Occipital lobe (tissue), 2 donors: ENCODE results near the gene SMYD3. TPM values are rescaled to one million over a fixed set of nuclear protein-coding genes. Genes with fewer than 3 reads are reported as not detected.
"Not testable (repeated sequence)": the region's sequence is repeated elsewhere in the genome, so short reads cannot be mapped to it uniquely, and the experiment has no call there.

Experiments
- DNase-seq: peaks from one replicate; lab custom pipeline; 2025; lab: John Stamatoyannopoulos, UW
- total RNA-seq: library from RNA; depleted of rRNA; stranded (reverse); fragments of >200 nt; gene quantifications from one replicate; pipeline ENCODE4 v1.2.3, GENCODE V29; 2014

SMYD3 gene
- total RNA-seq, 1 donor from 2014 or later: 25.3 TPM

- no peak for DNase-seq
Observed at GRCh38 chr1:245855846-245856730, 651.0 kb downstream of the SMYD3 start.

GRCh38 chr1:245853291-245853690 lies 653.8 kb downstream of the SMYD3 start:
- no peak for DNase-seq

- no peak for DNase-seq
Observed at GRCh38 chr1:245843101-245843500, 664.0 kb downstream of the SMYD3 start.

DNA sequence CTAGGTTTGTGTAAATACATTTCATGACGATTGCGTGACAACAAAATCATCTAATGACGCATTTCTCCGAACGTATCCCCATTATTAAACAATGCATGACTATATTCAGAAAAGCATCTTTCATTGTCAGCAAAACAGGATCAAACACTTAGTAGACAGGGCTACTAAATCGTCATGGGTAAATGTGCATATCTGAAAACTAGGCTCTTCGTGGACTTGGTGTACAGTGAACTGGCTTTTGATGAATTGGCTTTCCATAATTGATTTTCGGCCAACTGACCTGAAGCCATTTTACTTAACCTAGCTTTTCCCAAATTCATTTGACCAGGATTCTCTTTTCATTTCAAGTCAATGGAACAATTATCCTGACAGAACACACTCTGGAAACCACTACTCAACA lies 665.0 kb downstream of the SMYD3 start:
- DNase-seq: no peak

DNA sequence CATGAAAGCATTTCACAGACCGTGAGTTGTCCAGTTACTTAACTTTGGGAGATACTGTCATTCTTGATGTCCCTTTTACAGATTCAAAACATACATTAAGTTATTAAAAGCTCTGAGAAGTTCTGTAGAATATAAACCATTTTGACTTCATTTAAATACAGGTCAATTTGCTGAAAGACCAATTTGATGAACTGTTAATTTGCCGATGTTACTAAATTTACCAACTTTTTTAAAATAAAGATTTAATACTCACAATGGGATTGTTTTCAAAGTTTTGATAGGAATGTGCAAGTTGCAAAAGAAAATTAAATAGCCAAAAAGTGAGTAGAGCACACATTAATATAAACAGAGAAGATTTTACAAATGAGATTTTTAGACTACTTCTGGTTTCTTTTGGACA lies 666.1 kb downstream of the SMYD3 start:
- no peak for DNase-seq

GRCh38 chr1:245837718-245838117 lies 669.4 kb downstream of the SMYD3 start:
- no peak for DNase-seq

DNA sequence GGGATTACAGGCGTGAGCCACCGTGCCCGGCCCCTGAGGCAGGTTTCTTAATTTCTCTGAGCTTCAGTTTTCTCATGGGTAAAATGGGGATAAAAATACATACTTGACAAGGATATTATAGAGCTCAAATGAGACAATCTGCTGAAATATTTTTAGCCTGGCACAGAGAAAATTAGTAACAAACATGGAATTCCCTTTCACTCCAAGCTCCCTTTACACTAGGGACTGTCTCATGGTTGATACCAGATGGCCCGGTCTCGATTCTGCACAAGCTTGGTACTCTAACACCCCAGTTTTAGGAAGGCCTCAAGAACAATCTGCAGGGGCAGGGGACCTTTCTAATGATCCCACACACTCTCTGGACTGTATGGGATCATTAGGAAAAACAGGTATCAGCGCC lies 671.7 kb downstream of the SMYD3 start:
- DNase-seq: no peak

GRCh38 chr1:245834002-245834401 lies 673.1 kb downstream of the SMYD3 start:
- DNase-seq: no peak

GRCh38 chr1:245832771-245833527 lies 674.1 kb downstream of the SMYD3 start:
- no peak for DNase-seq

DNA sequence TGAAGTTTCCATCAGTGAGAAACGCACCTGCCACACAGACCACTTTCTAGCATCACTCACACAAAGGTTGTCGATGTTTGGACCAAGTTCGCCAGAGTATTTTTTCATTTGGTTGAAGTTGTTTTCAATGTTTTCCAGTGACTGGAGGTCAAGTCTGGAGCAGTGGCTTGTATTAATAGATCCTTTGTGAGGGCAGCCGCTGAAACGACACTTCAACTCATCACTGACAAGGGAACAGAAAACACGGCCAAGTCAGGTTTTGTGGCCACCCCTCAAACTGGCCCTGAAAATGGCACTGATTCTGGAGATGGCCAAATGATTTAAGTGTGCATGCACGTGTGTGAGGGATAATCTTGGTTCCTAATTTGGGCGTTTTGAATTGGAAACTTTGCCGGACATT lies 675.6 kb downstream of the SMYD3 start:
- DNase-seq: no peak

- no peak for DNase-seq
Observed at GRCh38 chr1:245829826-245830225, 677.3 kb downstream of the SMYD3 start.

DNA sequence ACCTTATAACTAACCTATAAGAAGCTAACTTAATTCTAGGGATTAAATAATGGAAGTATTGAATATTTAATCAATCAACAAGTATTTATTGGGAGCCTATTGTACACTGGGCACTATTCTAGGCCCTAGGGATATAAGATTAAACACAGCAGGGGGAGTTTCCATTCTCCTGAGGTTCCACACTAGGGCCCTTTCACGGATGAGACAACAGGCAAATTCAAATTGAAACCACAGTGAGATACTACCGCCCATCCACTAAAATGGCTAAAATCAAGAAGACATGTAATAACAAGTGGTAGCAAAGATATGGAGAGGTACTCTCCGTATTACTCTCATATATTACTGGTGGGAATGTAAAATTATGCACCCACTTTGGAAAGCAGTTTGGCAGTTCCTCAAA lies 677.9 kb downstream of the SMYD3 start:
- DNase-seq: no peak

DNA sequence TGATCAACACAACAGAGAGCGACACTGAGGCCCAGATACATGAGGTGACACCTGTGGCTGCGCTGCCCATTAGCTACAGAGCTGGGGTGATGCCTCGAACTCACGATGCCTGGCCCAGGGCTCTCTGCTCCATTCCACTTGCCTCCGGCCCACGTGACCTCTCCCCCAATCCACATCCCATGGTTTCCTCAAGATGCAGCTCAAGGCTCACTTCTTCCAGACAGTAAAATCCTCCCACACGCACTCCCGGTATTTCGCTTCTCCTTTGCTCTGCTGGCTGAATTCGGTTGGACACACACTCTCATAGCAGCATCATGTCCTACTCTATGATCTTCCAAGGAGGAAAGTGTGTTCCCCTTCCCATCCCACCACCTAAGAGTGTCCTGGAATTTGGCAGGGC lies 679.8 kb downstream of the SMYD3 start:
- DNase-seq: no peak

DNA sequence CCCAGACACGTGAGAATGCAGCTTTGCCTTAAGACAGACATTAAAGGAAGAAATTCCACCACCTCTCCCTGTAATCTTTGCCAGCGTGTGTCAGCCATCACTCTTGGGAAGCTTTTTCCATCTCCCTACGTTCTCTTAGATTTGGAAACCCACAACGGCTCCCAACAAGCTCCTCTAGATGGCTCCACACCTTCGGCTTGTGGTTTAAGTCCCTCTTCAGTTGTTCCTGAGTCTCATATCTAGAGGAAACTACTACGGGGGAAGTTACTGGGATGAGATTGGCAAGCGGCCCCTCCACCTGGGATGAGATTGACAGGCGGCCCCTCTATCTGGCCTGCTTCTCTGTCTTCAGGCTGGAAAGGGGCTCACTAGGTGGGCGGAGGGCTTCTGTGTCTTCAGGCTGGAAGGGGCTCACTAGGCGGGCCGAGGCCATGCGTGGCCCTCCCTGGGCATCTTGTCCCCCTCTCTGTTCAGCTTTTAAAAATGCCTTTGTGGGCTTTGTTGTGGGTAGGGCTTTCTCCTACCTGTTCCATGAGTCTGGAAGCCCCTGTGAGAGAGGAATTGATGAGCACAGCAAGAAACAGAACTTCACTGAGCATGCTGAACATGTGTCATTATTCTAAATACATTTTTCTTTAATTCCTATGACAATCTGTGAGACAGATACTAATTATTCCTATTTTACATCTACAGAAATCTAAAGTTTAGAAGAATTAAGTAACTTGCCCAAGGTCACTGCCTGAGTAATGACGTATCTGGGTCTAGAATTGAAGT lies 681.8 kb downstream of the SMYD3 start:
- DNase-seq: no peak

- no peak for DNase-seq
Observed at GRCh38 chr1:245823408-245824147, 683.5 kb downstream of the SMYD3 start.

- no peak for DNase-seq
Observed at GRCh38 chr1:245822996-245823395, 684.1 kb downstream of the SMYD3 start.

DNA sequence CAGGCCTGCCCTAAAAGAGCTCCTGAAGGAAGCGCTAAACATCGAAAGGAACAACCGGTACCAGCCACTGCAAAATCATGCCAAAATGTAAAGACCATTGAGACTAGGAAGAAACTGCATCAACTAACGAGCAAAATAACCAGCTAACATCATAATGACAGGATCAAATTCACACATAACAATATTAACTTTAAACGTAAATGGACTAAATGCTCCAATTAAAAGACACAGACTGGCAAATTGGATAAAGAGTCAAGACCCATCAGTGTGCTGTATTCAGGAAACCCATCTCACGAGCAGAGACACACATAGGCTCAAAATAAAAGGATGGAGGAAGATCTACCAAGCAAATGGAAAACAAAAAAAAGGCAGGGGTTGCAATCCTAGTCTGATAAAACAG lies 688.7 kb downstream of the SMYD3 start:
- DNase-seq: not testable (repeated sequence)

- not testable (repeated sequence) for DNase-seq
Observed at GRCh38 chr1:245816496-245816895, 690.6 kb downstream of the SMYD3 start.

DNA sequence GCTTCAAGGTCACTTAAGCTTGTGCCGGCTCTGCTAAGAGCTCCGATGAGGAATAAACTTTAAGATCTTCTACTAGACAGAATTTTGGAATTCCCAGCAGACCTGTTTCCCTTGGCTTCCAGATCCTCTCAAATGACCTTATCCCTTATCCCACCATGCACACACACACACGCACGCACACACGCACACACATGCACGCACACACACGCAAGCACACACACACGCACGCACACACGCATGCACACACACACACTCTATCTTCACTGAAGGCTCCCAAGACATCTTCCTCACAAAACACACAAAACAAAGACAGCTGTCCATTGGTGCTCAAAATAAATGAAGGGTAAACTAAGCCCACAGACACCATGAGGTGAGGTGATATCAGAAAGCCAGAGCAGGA lies 692.4 kb downstream of the SMYD3 start:
- no peak for DNase-seq

- no peak for DNase-seq
Observed at GRCh38 chr1:245812278-245812677, 694.8 kb downstream of the SMYD3 start.

DNA sequence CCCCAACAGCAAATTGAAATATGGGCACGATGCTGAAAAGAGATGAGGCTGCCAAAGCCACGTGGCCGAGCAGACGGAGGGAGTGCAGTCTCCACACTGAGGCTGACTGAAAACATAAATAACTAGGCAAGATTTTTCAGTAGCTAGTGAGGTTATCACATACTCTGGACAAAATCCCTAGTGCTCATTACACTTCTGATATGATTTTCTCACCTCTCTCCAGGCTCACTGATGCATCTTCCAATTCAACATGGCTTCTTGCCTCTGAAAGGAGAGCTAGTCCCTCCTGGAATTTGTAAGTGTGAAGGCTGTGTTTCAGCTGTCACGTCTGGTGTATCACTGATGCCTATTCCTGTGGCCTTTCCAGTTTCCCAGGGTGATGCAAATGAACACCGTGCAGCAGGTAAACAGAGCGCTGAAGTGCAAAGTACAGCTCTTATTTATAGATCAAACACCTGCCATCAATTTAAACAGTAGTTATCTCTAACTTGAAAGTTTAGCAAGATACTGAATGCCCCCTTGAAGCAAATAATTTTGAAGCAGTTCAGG lies 696.2 kb downstream of the SMYD3 start:
- DNase-seq: no peak
